H1 (cell line): Measurements from ENCODE around the gene CXCR5. TPM values are rescaled to one million over a fixed set of nuclear protein-coding genes. Genes with fewer than 3 reads are reported as not detected.
A peak's percentile ranks its signal among the peaks of the same experiment; 100 is the strongest.

ENCODE experiments used
- CTCF ChIA-PET: fragments of 300-600 bp; sonication (Branson Sonifier 250); formaldehyde crosslinking; loops from one replicate; lab custom pipeline; 2021; ENCODE audit not compliant: partially characterized antibody; lab: Charles Lee
- POLR2A ChIA-PET: fragments of 300-600 bp; sonication (Branson Sonifier 250); formaldehyde crosslinking; loops from one replicate; lab custom pipeline; 2021; ENCODE audit warnings: inconsistent platforms; ENCODE audit not compliant: partially characterized antibody; lab: Charles Lee
- DNase-seq, 2 experiments: peaks; one replicate each; pipeline versions ENCODE4 v3.0.0 to v3.0.0-alpha.2; 2010 to 2022; ENCODE audit warnings: low spot score in 2 of 2, low read depth in 1 of 2, mixed read lengths in 1 of 2
- FAIRE-seq: peaks from 2 replicates; lab custom pipeline; 2011; peaks lifted over from hg19 to GRCh38; lab: Jason Lieb, UNC
- H2AFZ ChIP-seq: 2 replicates; pipeline ENCODE4 v1.8.1; 2012; ENCODE audit warnings: low read length, inconsistent platforms
- H2AK5ac ChIP-seq: 2 replicates; pipeline ENCODE4 v1.6.1; 2013; ENCODE audit warnings: low read depth, low read length
- H2BK120ac ChIP-seq: replicated peaks from 2 replicates; pipeline ENCODE3; 2013; ENCODE audit warnings: low read depth, low read length, inconsistent platforms
- H2BK12ac ChIP-seq: 2 replicates; pipeline ENCODE4 v1.6.1; 2013; ENCODE audit warnings: low read depth, low read length
- H2BK15ac ChIP-seq: 2 replicates; pipeline ENCODE4 v1.6.1; 2013; ENCODE audit warnings: low read length
- H2BK20ac ChIP-seq: 2 replicates; pipeline ENCODE4 v1.6.1; 2013; ENCODE audit warnings: low read length
- H2BK5ac ChIP-seq: 2 replicates; pipeline ENCODE4 v1.6.1; 2013; ENCODE audit warnings: low read depth, low read length
- H3K14ac ChIP-seq: 2 replicates; pipeline ENCODE4 v1.6.1; 2013; ENCODE audit warnings: inconsistent platforms; ENCODE audit not compliant: insufficient read length
- H3K18ac ChIP-seq: 2 replicates; pipeline ENCODE4 v1.6.1; 2013; ENCODE audit warnings: low read length; ENCODE audit errors: extremely low read depth
- H3K23ac ChIP-seq: 2 replicates; pipeline ENCODE4 v1.6.1; 2013; ENCODE audit warnings: inconsistent platforms; ENCODE audit not compliant: insufficient read length
- H3K23me2 ChIP-seq: 2 replicates; pipeline ENCODE4 v1.6.1; 2013; ENCODE audit warnings: low read depth, low read length
- H3K27ac ChIP-seq: 2 replicates; pipeline ENCODE4 v1.6.1; 2011; ENCODE audit warnings: low read depth, low read length, inconsistent platforms
- H3K27me3 ChIP-seq, 4 experiments: replicated peaks in 1 of 4; 1 replicate in 1 of 4; 2 replicates in 3 of 4; pipeline versions ENCODE4 v1.6.1 to v1.8.1; 2011 to 2013; ENCODE audit warnings: low read length in 3 of 4, mild to moderate bottlenecking in 3 of 4, inconsistent platforms in 2 of 4, mixed read lengths in 2 of 4, moderate library complexity in 1 of 4; ENCODE audit not compliant: control insufficient read depth in 3 of 4, insufficient read depth in 3 of 4; ENCODE audit errors: extremely low read depth in 1 of 4
- H3K36me3 ChIP-seq, 4 experiments: 2 replicates each; pipeline versions ENCODE4 v1.6.1 to v1.8.1; 2011 to 2013; ENCODE audit warnings: mild to moderate bottlenecking in 4 of 4, low read length in 3 of 4, moderate library complexity in 2 of 4, control low read depth in 1 of 4, inconsistent platforms in 1 of 4; ENCODE audit not compliant: insufficient read depth in 4 of 4, control insufficient read depth in 2 of 4
- H3K4ac ChIP-seq: replicated peaks from 2 replicates; pipeline ENCODE3; 2013; ENCODE audit warnings: low read length, low read depth, mixed read lengths, inconsistent platforms; ENCODE audit not compliant: insufficient read length
- H3K4me1 ChIP-seq, 4 experiments: replicated peaks in 1 of 4; 1 replicate in 1 of 4; 2 replicates in 3 of 4; pipeline versions ENCODE4 v1.6.1 to v1.8.1; 2011 to 2013; ENCODE audit warnings: low read length in 3 of 4, inconsistent platforms in 2 of 4, mixed read lengths in 1 of 4; ENCODE audit not compliant: insufficient read depth in 4 of 4, control insufficient read depth in 3 of 4
- H3K4me2 ChIP-seq, 2 experiments: 2 replicates each; pipeline versions ENCODE4 v1.6.1 to v1.8.1; 2011 to 2013; ENCODE audit warnings: low read depth in 2 of 2, low read length in 2 of 2, control low read depth in 1 of 2, inconsistent platforms in 1 of 2, mild to moderate bottlenecking in 1 of 2; ENCODE audit not compliant: insufficient read depth in 1 of 2
- H3K4me3 ChIP-seq, 4 experiments: fragments of 200-600, 300-600 bp in 1 of 4; sonication (generic), shearing (Covaris generic), sonication (Bioruptor Twin) in 1 of 4; 2 replicates each; pipeline versions ENCODE4 v1.5.1 to v1.8.1; 2011 to 2016; ENCODE audit warnings: low read length in 4 of 4, low read depth in 3 of 4, control low read depth in 2 of 4, inconsistent platforms in 2 of 4, mild to moderate bottlenecking in 2 of 4, mixed read lengths in 1 of 4, moderate library complexity in 1 of 4; ENCODE audit not compliant: insufficient read depth in 2 of 4; ENCODE audit errors: extremely low read depth in 1 of 4
- H3K56ac ChIP-seq: replicated peaks from 2 replicates; pipeline ENCODE3; 2013; ENCODE audit warnings: low read depth, mild to moderate bottlenecking, mixed read lengths, low read length, inconsistent platforms; ENCODE audit not compliant: insufficient read length
- H3K79me1 ChIP-seq: 2 replicates; pipeline ENCODE4 v1.6.1; 2013; ENCODE audit warnings: low read depth, low read length, control low read depth
- H3K79me2 ChIP-seq, 2 experiments: 2 replicates each; pipeline versions ENCODE4 v1.6.1 to v1.8.1; 2012 to 2013; ENCODE audit warnings: low read length in 2 of 2, mild to moderate bottlenecking in 2 of 2, inconsistent platforms in 1 of 2; ENCODE audit not compliant: insufficient read depth in 2 of 2, control insufficient read depth in 1 of 2
- H3K9ac ChIP-seq, 4 experiments: replicated peaks in 1 of 4; 1 replicate in 1 of 4; 2 replicates in 3 of 4; pipeline versions ENCODE4 v1.6.1 to v1.8.1; 2011 to 2013; ENCODE audit warnings: low read depth in 3 of 4, low read length in 3 of 4, control low read depth in 2 of 4, mild to moderate bottlenecking in 2 of 4, moderate library complexity in 2 of 4, inconsistent platforms in 1 of 4; ENCODE audit errors: extremely low read depth in 1 of 4
- H3K9me3 ChIP-seq, 2 experiments: 2 replicates each; pipeline versions ENCODE4 v1.6.1 to v1.8.1; 2012 to 2013; ENCODE audit warnings: mild to moderate bottlenecking in 2 of 2, moderate library complexity in 2 of 2, control low read depth in 1 of 2, inconsistent platforms in 1 of 2, low read depth in 1 of 2, low read length in 1 of 2, mixed read lengths in 1 of 2; ENCODE audit not compliant: insufficient read depth in 2 of 2
- H4K20me1 ChIP-seq, 2 experiments: replicated peaks in 1 of 2; 2 replicates each; pipeline versions ENCODE3 to v1.8.1; 2011 to 2013; ENCODE audit warnings: inconsistent platforms in 2 of 2, low read length in 2 of 2, mild to moderate bottlenecking in 1 of 2; ENCODE audit not compliant: insufficient read depth in 2 of 2, control insufficient read depth in 1 of 2
- H4K5ac ChIP-seq: 2 replicates; pipeline ENCODE4 v1.6.1; 2013; ENCODE audit warnings: low read length, low read depth, mixed read lengths, inconsistent platforms; ENCODE audit not compliant: insufficient read length
- H4K8ac ChIP-seq: 2 replicates; pipeline ENCODE4 v1.8.0; 2013; ENCODE audit warnings: mild to moderate bottlenecking, moderate library complexity, low read length, inconsistent platforms; ENCODE audit not compliant: insufficient read depth; ENCODE audit errors: extremely low read depth
- H4K91ac ChIP-seq: replicated peaks from 2 replicates; pipeline ENCODE3; 2013; ENCODE audit warnings: low read length, mixed read lengths, inconsistent platforms; ENCODE audit not compliant: insufficient read length
- CREB1 ChIP-seq: IDR thresholded peaks from 2 replicates; pipeline ENCODE4 v1.6.1; 2012; ENCODE audit warnings: inconsistent platforms
- EP300 ChIP-seq, 2 experiments: IDR thresholded peaks; 1 replicate in 1 of 2; 2 replicates in 1 of 2; pipeline ENCODE4 v1.6.1; 2011 to 2012; ENCODE audit warnings: low read depth in 2 of 2, low read length in 2 of 2, mild to moderate bottlenecking in 2 of 2, borderline replicate concordance in 1 of 2, inconsistent platforms in 1 of 2, moderate library complexity in 1 of 2
- RXRA ChIP-seq: IDR thresholded peaks from 2 replicates; pipeline ENCODE4 v1.6.1; 2011; ENCODE audit warnings: low read depth, mild to moderate bottlenecking, low read length, moderate library complexity; ENCODE audit not compliant: insufficient read depth
- SIN3A ChIP-seq, 2 experiments: IDR thresholded peaks in 1 of 2; conservative IDR thresholded peaks in 1 of 2; 2 replicates each; pipeline ENCODE4 v1.6.1; 2011 to 2012; ENCODE audit warnings: low read length in 2 of 2, improper control_type of control experiment in 1 of 2, low read depth in 1 of 2, mild to moderate bottlenecking in 1 of 2
- SIRT6 ChIP-seq: IDR thresholded peaks from one replicate; pipeline ENCODE4 v1.7.1; 2012; ENCODE audit warnings: low read length, inconsistent platforms
- ZNF274 ChIP-seq: IDR thresholded peaks from 2 replicates; pipeline ENCODE4 v1.7.0; 2012; ENCODE audit warnings: low read length, borderline replicate concordance; ENCODE audit errors: extremely low read depth
- WGBS, 2 experiments: shearing (Covaris generic) in 1 of 2; methylation state at CpG; one replicate each; pipeline versions ENCODE4 v1.1.6 to v1.1.7; 2013 to 2015; ENCODE audit warnings: low lambda C conversion rate in 2 of 2, mixed read lengths in 2 of 2, inconsistent platforms in 1 of 2, low coverage in 1 of 2, missing lambda C conversion rate in 1 of 2; ENCODE audit not compliant: insufficient replicate concordance in 2 of 2, insufficient coverage in 1 of 2, insufficient read length in 1 of 2; ENCODE audit errors: extremely low coverage in 1 of 2, missing lambda C conversion rate in 1 of 2; 5-methylcytosine and 5-hydroxymethylcytosine counted together
- polyA plus RNA-seq, 7 experiments: library from polyadenylated mRNA; depleted of rRNA in 3 of 7; stranded (reverse) in 5 of 7; unstranded in 2 of 7; fragments of >200 nt in 5 of 7; fragments of 200-250 nt in 2 of 7; gene quantifications; 1 replicate in 5 of 7; 2 replicates in 1 of 7; 4 replicates in 1 of 7; pipeline versions ENCODE4 v1.2.1 to v1.2.3, GENCODE V29; 2011 to 2013; ENCODE audit warnings: missing spikeins in 2 of 7, mixed read lengths in 2 of 7
- total RNA-seq: library from RNA; stranded (reverse); fragmentation: NEBNext Ultra II Directional; extraction: Animal tissue kit (Norgen Biotek cat#: 25700); gene quantifications from 2 replicates; pipeline ENCODE4 v1.2.1, GENCODE V29; 2021

Gene CXCR5
- total and polyA plus RNA-seq, 2 of the 8 experiments (the other 6 are each of a cell fraction or from before 2014, with no cell fraction given) = not detected

DNA sequence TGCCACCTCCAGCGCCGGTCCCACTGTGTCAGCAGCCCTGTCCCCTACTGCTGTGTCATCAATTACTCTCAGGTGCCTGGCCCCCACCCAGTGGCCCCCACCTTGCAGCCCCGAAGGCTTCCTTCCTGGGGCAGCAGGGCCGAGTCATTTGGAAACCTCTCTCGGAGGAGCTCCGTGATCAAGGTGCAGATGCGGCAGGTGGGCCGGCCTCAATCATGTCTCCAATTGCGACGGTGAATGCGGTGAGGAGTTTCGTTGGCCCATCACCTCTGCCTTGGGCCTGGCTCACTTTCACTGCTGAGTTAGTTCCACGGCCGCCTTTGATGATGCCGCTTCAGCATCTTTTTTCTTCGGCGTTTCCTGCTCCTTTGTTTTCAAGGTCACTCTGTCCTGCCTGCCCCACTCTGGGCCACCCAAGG, 11.3 kb upstream of the CXCR5 start:
- H2BK5ac ChIP-seq = peak overlapping the region; percentile 66; the same call in 1 of the 2 replicates
- 0 out of 2 replicates have a peak overlapping the region, but pooled peaks have one; percentile 39 for H2AK5ac ChIP-seq
- no peak overlapping the region for H3K4me2 ChIP-seq
- H4K91ac ChIP-seq = no peak overlapping the region
- no peaks in the 10 kb centered on the region for H4K20me1 ChIP-seq
- no peak overlapping the region for H2BK20ac ChIP-seq
- peaks cover 0 to 12% (median 6%) of the 10 kb centered on the region in 4 experiments; a peak in 6 of 7 replicates for H3K4me1 ChIP-seq
- no peak overlapping the region for H4K8ac ChIP-seq
- H2BK120ac ChIP-seq = no peak overlapping the region
- H3K14ac ChIP-seq = no peak overlapping the region
- CTCF ChIA-PET = interaction anchor here (1.2 to 1.4 kb wide), 3 partner anchors 12 to 85 kb away, joined by 3 to 4 read pairs (median 3); partner anchors contain the start of gene DDX6
- no peak for FAIRE-seq
- H4K5ac ChIP-seq = no peak overlapping the region
- H2BK12ac ChIP-seq = peak overlapping the region; percentile 39; the same call in 1 of the 2 replicates
- no peak overlapping the region for H2AFZ ChIP-seq
- H3K4me3 ChIP-seq = no peak overlapping the region
- no peak for TF ChIP-seq RXRA
- no peak for TF ChIP-seq SIN3A (conservative IDR thresholded peaks at IDR 0.05 in 1 of 2, IDR thresholded peaks at IDR 0.05 in 1 of 2; ENCODE audit: low read depth in 1 of 2, low read length in 2 of 2)
- no peak for TF ChIP-seq ZNF274
- no peak for TF ChIP-seq EP300 (IDR thresholded peaks at IDR 0.05; ENCODE audit: borderline replicate concordance in 1 of 2, low read depth in 2 of 2, low read length in 2 of 2)
- no peak for TF ChIP-seq SIRT6
- TF ChIP-seq CREB1 = no peak
- H3K27ac ChIP-seq = no peak overlapping the region
- DNase-seq = no peak
- peaks cover 5% of the 10 kb centered on the region; the same call in 1 of the 2 replicates for H3K23me2 ChIP-seq
- POLR2A ChIA-PET = interaction anchor here (1.0 kb wide), 1 partner anchor 40 kb away, joined by 3 read pairs; no protein-coding TSS in a partner anchor
- no peaks in the 10 kb centered on the region for H3K27me3 ChIP-seq
- WGBS, 2 experiments = 91% methylated on average over 17 of the region's 17 CpGs; no CpG with 5 or more reads in 1 of the 2 experiments
- H3K18ac ChIP-seq = no peak overlapping the region; the same call in 1 of the 2 replicates
- no peak overlapping the region for H3K23ac ChIP-seq
- H3K36me3 ChIP-seq = no peaks in the 10 kb centered on the region
- no peak overlapping the region for H3K9ac ChIP-seq
- no peaks in the 10 kb centered on the region for H3K79me1 ChIP-seq
- H3K56ac ChIP-seq = no peak overlapping the region
- no peaks in the 10 kb centered on the region for H3K9me3 ChIP-seq
- H3K4ac ChIP-seq = no peak overlapping the region
- H3K79me2 ChIP-seq = no peaks in the 10 kb centered on the region
- no peak overlapping the region for H2BK15ac ChIP-seq
